Stimulated activated CD8-positive, alpha-beta memory T cell treated with anti-CD3 and anti-CD28 coated beads, Interleukin-4, amount 100 ng/mL, for 4 hours (primary cell): ENCODE results near the gene ZNF439.
"Not testable (repeated sequence)": the region's sequence is repeated elsewhere in the genome, so short reads cannot be mapped to it uniquely, and the experiment has no call there.

Experiments
- DNase-seq, 2 donors: peaks; one replicate each; pipeline ENCODE4 v3.0.0-alpha.2; 2020; ENCODE audit warnings: low read depth in 2 of 2, low spot score in 1 of 2

The ZNF439 gene

GRCh38 chr19:11848594-11849469 is at the start of gene ZNF439:
TSS of gene ZNF439 (plus strand) at chr19:11848726. CDS start at chr19:11848868, 142 bp downstream.
- peak; percentile 70 to 74 for DNase-seq

DNA sequence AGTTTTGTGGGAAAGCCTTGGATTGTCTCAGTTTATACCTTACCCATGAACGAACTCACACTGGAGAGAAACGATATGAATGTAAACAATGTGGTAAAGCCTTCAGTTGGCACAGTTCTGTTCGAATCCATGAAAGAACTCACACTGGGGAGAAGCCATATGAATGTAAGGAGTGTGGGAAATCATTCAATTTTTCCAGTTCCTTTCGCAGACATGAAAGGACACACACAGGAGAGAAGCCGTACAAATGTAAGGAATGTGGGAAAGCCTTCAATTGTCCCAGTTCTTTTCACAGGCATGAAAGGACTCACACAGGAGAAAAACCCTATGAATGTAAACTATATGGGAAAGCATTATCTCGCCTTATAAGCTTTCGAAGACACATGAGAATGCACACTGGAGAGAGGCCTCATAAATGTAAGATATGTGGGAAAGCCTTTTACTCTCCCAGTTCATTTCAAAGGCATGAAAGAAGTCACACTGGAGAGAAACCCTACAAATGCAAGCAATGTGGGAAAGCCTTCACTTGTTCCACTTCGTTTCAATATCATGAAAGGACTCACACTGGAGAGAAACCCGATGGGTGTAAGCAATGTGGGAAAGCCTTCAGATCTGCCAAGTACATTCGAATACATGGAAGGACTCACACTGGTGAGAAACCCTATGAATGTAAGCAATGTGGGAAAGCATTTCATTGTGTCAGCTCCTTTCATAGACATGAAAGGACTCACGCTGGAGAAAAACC is 42.0 kb upstream of the ZNF439 start:
- DNase-seq, result no peak

DNA sequence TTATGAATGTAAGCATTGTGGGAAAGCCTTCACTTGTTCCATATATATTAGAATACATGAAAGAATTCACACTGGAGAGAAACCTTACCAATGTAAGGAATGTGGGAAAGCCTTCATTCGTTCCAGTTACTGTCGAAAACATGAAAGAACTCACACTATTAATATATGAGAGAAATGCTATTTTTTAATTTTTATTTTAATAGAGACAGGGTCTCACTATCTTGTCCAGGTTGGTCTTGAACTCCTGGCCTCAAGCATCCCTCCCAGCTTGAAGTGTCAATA is 41.5 kb upstream of the ZNF439 start:
- DNase-seq, result no peak

GRCh38 chr19:11813703-11814028 is 34.9 kb upstream of the ZNF439 start:
- DNase-seq, result no peak

GRCh38 chr19:11814029-11814699 is 34.4 kb upstream of the ZNF439 start, which contains the start of gene ZNF440:
TSS of gene ZNF440 (plus strand) at chr19:11814273. CDS start at chr19:11814448, 175 bp downstream.
- peak; percentile 65 to 68 for DNase-seq

- DNase-seq, result no peak
Observed at GRCh38 chr19:11814700-11815035, 33.9 kb upstream of the ZNF439 start.

- DNase-seq, result no peak
Observed at GRCh38 chr19:11821474-11822109, 26.9 kb upstream of the ZNF439 start.

GRCh38 chr19:11828957-11829876 is 19.3 kb upstream of the ZNF439 start:
- DNase-seq, result not testable (repeated sequence)

- DNase-seq, result no peak
Observed at GRCh38 chr19:11832253-11832912, 16.1 kb upstream of the ZNF439 start.

DNA sequence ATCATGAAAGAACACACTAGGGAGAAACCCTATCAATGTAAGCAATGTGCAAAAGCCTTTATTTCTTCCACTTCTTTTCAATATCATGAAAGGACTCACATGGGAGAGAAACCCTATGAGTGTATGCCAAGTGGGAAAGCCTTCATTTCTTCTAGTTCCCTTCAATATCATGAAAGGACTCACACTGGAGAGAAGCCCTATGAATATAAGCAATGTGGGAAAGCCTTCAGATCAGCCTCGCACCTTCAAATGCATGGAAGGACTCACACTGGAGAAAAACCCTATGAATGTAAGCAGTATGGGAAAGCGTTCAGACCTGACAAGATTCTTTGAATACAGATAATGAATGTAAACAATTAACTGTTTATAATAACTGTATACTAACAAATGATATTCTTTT is 15.0 kb upstream of the ZNF439 start:
- DNase-seq, result no peak

- DNase-seq, result not testable (repeated sequence)
Observed at GRCh38 chr19:11835626-11836066, 12.9 kb upstream of the ZNF439 start.

- DNase-seq, result no peak
Observed at GRCh38 chr19:11843722-11844121, 4.8 kb upstream of the ZNF439 start.

- DNase-seq, result not testable (repeated sequence)
Observed at GRCh38 chr19:11847615-11848014, 911 bp upstream of the ZNF439 start.

- DNase-seq, result no peak
Observed at GRCh38 chr19:11848200-11848593, 329 bp upstream of the ZNF439 start.

DNA sequence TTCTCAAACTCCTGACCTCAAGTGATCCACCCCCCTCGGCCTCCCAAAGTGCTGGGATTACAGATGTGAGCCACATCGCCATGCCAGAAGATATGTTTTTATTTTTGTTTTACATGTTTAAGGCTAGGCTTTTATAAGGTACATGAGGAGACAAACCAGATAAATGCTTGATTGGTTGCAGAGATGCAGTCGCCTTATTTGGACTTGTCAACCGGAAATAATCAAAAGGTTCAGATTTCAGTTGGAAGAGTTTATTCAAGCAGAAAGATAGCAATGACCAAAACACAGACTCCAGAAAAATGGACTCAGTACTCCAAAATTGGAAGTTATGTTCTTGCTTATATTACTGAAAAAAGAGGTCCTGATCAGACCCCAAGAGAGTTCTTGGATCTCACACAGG is 1.8 kb downstream of the ZNF439 start:
- not testable (repeated sequence) for DNase-seq

DNA sequence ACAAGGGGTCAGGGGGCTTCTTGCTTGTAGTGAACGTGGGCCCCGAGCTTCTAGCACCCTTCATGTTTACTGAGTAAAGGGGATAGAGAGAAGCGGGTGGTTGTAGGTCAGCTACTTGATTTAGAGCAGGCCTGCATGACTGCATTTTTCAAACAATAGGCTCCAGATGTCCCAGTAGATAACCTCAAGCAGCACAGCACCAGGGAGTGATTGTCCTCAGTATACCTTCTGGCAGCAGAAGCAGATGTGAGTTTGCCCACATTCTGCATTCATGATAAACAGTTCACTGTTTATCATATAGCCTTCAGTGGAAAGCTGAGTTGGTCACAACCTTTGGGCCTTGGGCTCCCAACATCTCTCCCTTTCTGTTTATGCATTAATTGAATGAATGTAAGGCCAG is 4.8 kb downstream of the ZNF439 start:
- no peak for DNase-seq

GRCh38 chr19:11856596-11857250 is 8.2 kb downstream of the ZNF439 start:
- DNase-seq, result no peak

- DNase-seq, result no peak
Observed at GRCh38 chr19:11860721-11861120, 12.2 kb downstream of the ZNF439 start.

DNA sequence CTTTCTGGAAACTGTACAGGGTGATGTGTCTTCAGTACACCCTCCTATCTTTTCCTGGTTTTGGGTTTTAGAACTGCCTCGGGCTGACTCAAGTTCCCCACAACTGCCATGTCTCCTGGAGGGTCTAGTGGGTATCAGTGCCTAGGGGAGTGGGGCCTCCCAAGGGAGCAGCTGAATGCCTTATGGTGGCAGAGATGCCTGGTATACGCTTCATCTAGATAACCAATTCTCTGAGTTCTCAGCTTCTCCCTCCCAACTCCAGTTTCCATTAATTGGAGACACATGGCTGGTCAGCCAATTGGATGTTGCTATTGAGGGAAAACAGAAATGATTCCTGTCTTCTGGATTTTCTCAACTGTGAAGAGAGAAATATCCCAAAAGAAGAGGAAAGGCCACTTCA is 12.8 kb downstream of the ZNF439 start:
- DNase-seq, result no peak
